Subcutaneous abdominal adipose tissue (tissue), 5 donors: Measurements from ENCODE around the gene RSPH1.

ENCODE experiments used
- H3K27ac ChIP-seq: one replicate; pipeline ENCODE4 v1.7.0; 2013; ENCODE audit warnings: low read depth, mild to moderate bottlenecking, inconsistent platforms, low read length, moderate library complexity
- H3K27me3 ChIP-seq, 5 donors: one replicate each; pipeline ENCODE4 v1.7.0; 2013; ENCODE audit warnings: low read length in 5 of 5, inconsistent platforms in 1 of 5; ENCODE audit not compliant: control insufficient read depth in 5 of 5, insufficient read depth in 4 of 5
- H3K36me3 ChIP-seq, 5 donors: one replicate each; pipeline ENCODE4 v1.7.0; 2013; ENCODE audit warnings: low read length in 5 of 5; ENCODE audit not compliant: control insufficient read depth in 5 of 5, insufficient read depth in 5 of 5
- H3K4me1 ChIP-seq, 5 donors: one replicate each; pipeline ENCODE4 v1.7.0; 2013; ENCODE audit warnings: low read length in 5 of 5, mild to moderate bottlenecking in 3 of 5, moderate library complexity in 1 of 5; ENCODE audit not compliant: control insufficient read depth in 5 of 5, insufficient read depth in 5 of 5
- H3K4me3 ChIP-seq, 5 donors: one replicate each; pipeline ENCODE4 v1.7.0; 2013; ENCODE audit warnings: low read length in 5 of 5, low read depth in 1 of 5
- H3K9ac ChIP-seq, 5 donors: one replicate each; pipeline ENCODE4 v1.7.0; 2013; ENCODE audit warnings: low read length in 5 of 5, mild to moderate bottlenecking in 4 of 5, moderate library complexity in 3 of 5
- H3K9me3 ChIP-seq, 5 donors: one replicate each; pipeline ENCODE4 v1.7.0; 2013; ENCODE audit warnings: low read length in 5 of 5; ENCODE audit not compliant: control insufficient read depth in 5 of 5
- donor health status: healthy.
- donor health status: healthy.
- donor health status: healthy.
- donor health status: healthy.
- donor health status: healthy.

The RSPH1 gene

GRCh38 chr21:42533306-42533962, 37.4 kb upstream of the RSPH1 start:
- peaks cover 0 to 2% (median 0%) of the 10 kb centered on the region in 5 donors for H3K27me3 ChIP-seq
- peak overlapping the region in 1 of 5 donors; percentile 51 for H3K4me3 ChIP-seq
- H3K4me1 ChIP-seq = peaks cover 2 to 36% (median 6%) of the 10 kb centered on the region in 5 donors
- no peak overlapping the region for H3K27ac ChIP-seq
- no peak overlapping the region for H3K9ac ChIP-seq
- H3K9me3 ChIP-seq = no peaks in the 10 kb centered on the region
- H3K36me3 ChIP-seq = peaks cover 0 to 15% (median 2%) of the 10 kb centered on the region in 5 donors

GRCh38 chr21:42532466-42533181, 36.6 kb upstream of the RSPH1 start:
- Histone ChIP-seq H3K27ac (no peak overlapping the region), H3K9me3 (no peaks in the 10 kb centered on the region), H3K36me3 (peaks cover 0 to 15% (median 2%) of the 10 kb centered on the region in 5 donors), H3K9ac (no peak overlapping the region), H3K27me3 (peaks cover 0 to 2% (median 0%) of the 10 kb centered on the region in 5 donors), H3K4me3 (peak overlapping the region in 1 of 5 donors; percentile 51), H3K4me1 (peaks cover 2 to 42% (median 10%) of the 10 kb centered on the region in 5 donors)

GRCh38 chr21:42531771-42532170, 35.7 kb upstream of the RSPH1 start:
- H3K9me3 ChIP-seq = no peaks in the 10 kb centered on the region
- H3K4me1 ChIP-seq = peaks cover 2 to 46% (median 14%) of the 10 kb centered on the region in 5 donors
- peaks cover 0 to 12% (median 2%) of the 10 kb centered on the region in 5 donors for H3K36me3 ChIP-seq
- H3K27ac ChIP-seq = no peak overlapping the region
- H3K4me3 ChIP-seq = no peak overlapping the region
- H3K9ac ChIP-seq = no peak overlapping the region
- peaks cover 0 to 2% (median 0%) of the 10 kb centered on the region in 5 donors for H3K27me3 ChIP-seq

- peaks cover 0 to 3% (median 0%) of the 10 kb centered on the region in 5 donors for H3K36me3 ChIP-seq
- no peak overlapping the region for H3K4me3 ChIP-seq
- H3K27ac ChIP-seq = no peak overlapping the region
- H3K9me3 ChIP-seq = no peaks in the 10 kb centered on the region
- H3K9ac ChIP-seq = no peak overlapping the region
- peaks cover 2 to 44% (median 14%) of the 10 kb centered on the region in 5 donors for H3K4me1 ChIP-seq
- peaks cover 0 to 2% (median 0%) of the 10 kb centered on the region in 5 donors for H3K27me3 ChIP-seq
Measured at GRCh38 chr21:42530167-42530518, 34.1 kb upstream of the RSPH1 start.

- Histone ChIP-seq H3K9ac (peak overlapping the region in 2 of 5 donors; percentile 28 to 53), H3K27ac (no peak overlapping the region), H3K4me1 (peaks cover 3 to 30% (median 20%) of the 10 kb centered on the region in 5 donors), H3K27me3 (no peaks in the 10 kb centered on the region), H3K9me3 (no peaks in the 10 kb centered on the region), H3K4me3 (peak overlapping the region in 4 of 5 donors; percentile 36 to 48 (median 46)), H3K36me3 (peaks cover 0 to 8% (median 5%) of the 10 kb centered on the region in 5 donors)
Measured at GRCh38 chr21:42527489-42528158, 31.6 kb upstream of the RSPH1 start.

GRCh38 chr21:42527127-42527488, 31.1 kb upstream of the RSPH1 start:
- H3K9me3 ChIP-seq = no peaks in the 10 kb centered on the region
- no peak overlapping the region for H3K27ac ChIP-seq
- peak overlapping the region in 1 of 5 donors; percentile 47 for H3K4me3 ChIP-seq
- H3K36me3 ChIP-seq = peaks cover 0 to 9% (median 8%) of the 10 kb centered on the region in 5 donors
- H3K4me1 ChIP-seq = peaks cover 3 to 27% (median 19%) of the 10 kb centered on the region in 5 donors
- H3K9ac ChIP-seq = no peak overlapping the region
- no peaks in the 10 kb centered on the region for H3K27me3 ChIP-seq

GRCh38 chr21:42526379-42526727, 30.3 kb upstream of the RSPH1 start:
- Histone ChIP-seq H3K9me3 (no peaks in the 10 kb centered on the region), H3K27me3 (no peaks in the 10 kb centered on the region), H3K4me1 (peaks cover 3 to 27% (median 19%) of the 10 kb centered on the region in 5 donors), H3K9ac (no peak overlapping the region), H3K36me3 (peaks cover 0 to 12% (median 9%) of the 10 kb centered on the region in 5 donors), H3K27ac (no peak overlapping the region), H3K4me3 (no peak overlapping the region)

- H3K36me3 ChIP-seq = peaks cover 0 to 13% (median 9%) of the 10 kb centered on the region in 5 donors
- no peak overlapping the region for H3K4me3 ChIP-seq
- H3K9ac ChIP-seq = no peak overlapping the region
- H3K4me1 ChIP-seq = peaks cover 3 to 27% (median 19%) of the 10 kb centered on the region in 5 donors
- H3K27ac ChIP-seq = no peak overlapping the region
- no peaks in the 10 kb centered on the region for H3K27me3 ChIP-seq
- no peaks in the 10 kb centered on the region for H3K9me3 ChIP-seq
Measured at GRCh38 chr21:42525676-42526378, 29.8 kb upstream of the RSPH1 start.

GRCh38 chr21:42525029-42525581, 29.1 kb upstream of the RSPH1 start:
- Histone ChIP-seq H3K27ac (peak overlapping the region; percentile 30), H3K9me3 (no peaks in the 10 kb centered on the region), H3K4me3 (peak overlapping the region in 4 of 5 donors; percentile 7 to 36 (median 14)), H3K4me1 (peaks cover 3 to 27% (median 19%) of the 10 kb centered on the region in 5 donors), H3K36me3 (peaks cover 0 to 18% (median 9%) of the 10 kb centered on the region in 5 donors), H3K27me3 (no peaks in the 10 kb centered on the region), H3K9ac (no peak overlapping the region)
